Caco-2 (cell line): ENCODE measurements around the gene PPP2R1A. TPM values are rescaled to one million over a fixed set of nuclear protein-coding genes. Genes with fewer than 3 reads are reported as not detected.

Experiments
- BruUV-seq: library from RNA; stranded (reverse); fragments of 400-500 nt; replicated peaks from 2 replicates; lab custom pipeline; 2021; lab: Mats Ljungman, UMichigan
- CTCF ChIA-PET: fragments of 300-600 bp; sonication (Branson Sonifier 250); formaldehyde crosslinking; loops from one replicate; lab custom pipeline; 2022; ENCODE audit warnings: antibody characterized with exemption; lab: Charles Lee
- POLR2A ChIA-PET: fragments of 300-600 bp; sonication (Branson Sonifier 250); formaldehyde crosslinking; loops from one replicate; lab custom pipeline; 2022; ENCODE audit warnings: antibody characterized with exemption; lab: Charles Lee
- DNase-seq, 2 experiments: peaks; one replicate each; pipeline versions ENCODE4 v3.0.0 to v3.0.0-alpha.2; 2020 to 2022
- H3K27me3 ChIP-seq: replicated peaks from 2 replicates; pipeline ENCODE4 v1.6.0; 2011; ENCODE audit warnings: low read length; ENCODE audit not compliant: control insufficient read depth, insufficient read depth
- H3K36me3 ChIP-seq: 2 replicates; pipeline ENCODE4 v1.5.1; 2011; ENCODE audit warnings: low read length; ENCODE audit not compliant: control insufficient read depth, insufficient read depth
- H3K4me1 ChIP-seq: fragments of 250-450 bp; sonication (Bioruptor Pico); 2 replicates; pipeline ENCODE4 v1.5.1; 2020; ENCODE audit warnings: mild to moderate bottlenecking
- H3K4me3 ChIP-seq: 2 replicates; pipeline ENCODE4 v1.5.1; 2011; ENCODE audit warnings: low read depth, mild to moderate bottlenecking, control low read depth, low read length
- H3K9me3 ChIP-seq: fragments of 250-450 bp; sonication (Bioruptor Pico); 2 replicates; pipeline ENCODE4 v1.5.1; 2020; ENCODE audit warnings: mild to moderate bottlenecking, moderate library complexity
- H3K27ac Mint-ChIP-seq: one replicate; pipeline ENCODE4 v1.8.0; 2022; ENCODE audit warnings: mixed read lengths; ENCODE audit not compliant: unreplicated experiment
- H3K27me3 Mint-ChIP-seq: one replicate; pipeline ENCODE4 v1.8.0; 2022; ENCODE audit warnings: mixed read lengths; ENCODE audit not compliant: insufficient read depth, unreplicated experiment
- H3K36me3 Mint-ChIP-seq: one replicate; pipeline ENCODE4 v1.8.0; 2022; ENCODE audit warnings: mild to moderate bottlenecking, mixed read lengths; ENCODE audit not compliant: insufficient read depth, unreplicated experiment
- H3K4me1 Mint-ChIP-seq: one replicate; pipeline ENCODE4 v1.8.0; 2022; ENCODE audit warnings: low read depth, mixed read lengths; ENCODE audit not compliant: unreplicated experiment
- H3K4me3 Mint-ChIP-seq: one replicate; pipeline ENCODE4 v1.8.0; 2022; ENCODE audit warnings: mild to moderate bottlenecking, moderate library complexity, mixed read lengths; ENCODE audit not compliant: unreplicated experiment
- H3K9me3 Mint-ChIP-seq: one replicate; pipeline ENCODE4 v1.8.0; 2022; ENCODE audit warnings: mixed read lengths; ENCODE audit not compliant: unreplicated experiment
- intact Hi-C: fragments of 100-400 bp; cut with micrococcal nuclease; formaldehyde crosslinking; loops from one replicate; pipeline ENCODE4 v1.10.0; 2022; ENCODE audit not compliant: unreplicated experiment
- total RNA-seq: library from RNA; stranded (reverse); gene quantifications from 2 replicates; pipeline ENCODE4 v1.2.3, GENCODE V29; 2022
- TF ChIP-seq, protein P1 (sequence below), 2 experiments: fragments of 200-600 bp in 1 of 2; IDR thresholded peaks; 1 replicate in 1 of 2; 2 replicates in 1 of 2; pipeline versions ENCODE4 v1.5.1 to v1.8.0; 2011 to 2022; ENCODE audit warnings: antibody characterized with exemption in 1 of 2, control low read depth in 1 of 2, inconsistent platforms in 1 of 2, low read depth in 1 of 2, low read length in 1 of 2, mild to moderate bottlenecking in 1 of 2, moderate library complexity in 1 of 2; ENCODE audit not compliant: insufficient read depth in 1 of 2, severe bottlenecking in 1 of 2, unreplicated experiment in 1 of 2

The PPP2R1A gene
- total RNA-seq, 1 experiment from 2014 or later, result 279 TPM

DNA sequence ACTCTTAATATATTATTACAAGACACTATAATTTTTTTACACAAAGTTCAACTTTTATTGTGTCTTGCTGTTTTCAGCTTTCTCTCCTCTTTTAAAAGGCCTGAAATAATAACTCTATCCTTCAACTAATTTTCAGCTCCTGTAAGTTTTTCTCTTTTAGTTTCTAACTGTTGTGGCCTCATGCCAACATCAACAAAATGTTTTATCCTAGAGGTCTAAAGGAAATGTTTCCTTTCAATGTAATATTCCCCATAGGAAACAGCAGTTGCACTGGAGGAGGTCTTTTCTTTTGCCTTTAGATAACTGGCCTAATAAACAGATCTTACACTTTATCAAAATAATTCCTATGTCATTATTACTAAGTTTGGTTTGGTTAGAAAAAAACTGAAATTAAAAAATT lies 41.6 kb upstream of the PPP2R1A start:
- Mint-ChIP-seq H3K4me3 (no peak overlapping the region), H3K27ac (no peak overlapping the region), H3K9me3 (peaks cover 33% of the 10 kb centered on the region), H3K4me1 (no peaks in the 10 kb centered on the region), H3K27me3 (no peaks in the 10 kb centered on the region), H3K36me3 (no peaks in the 10 kb centered on the region)
- CTCF ChIA-PET, result no interaction called here
- TF ChIP-seq, protein P1, sequence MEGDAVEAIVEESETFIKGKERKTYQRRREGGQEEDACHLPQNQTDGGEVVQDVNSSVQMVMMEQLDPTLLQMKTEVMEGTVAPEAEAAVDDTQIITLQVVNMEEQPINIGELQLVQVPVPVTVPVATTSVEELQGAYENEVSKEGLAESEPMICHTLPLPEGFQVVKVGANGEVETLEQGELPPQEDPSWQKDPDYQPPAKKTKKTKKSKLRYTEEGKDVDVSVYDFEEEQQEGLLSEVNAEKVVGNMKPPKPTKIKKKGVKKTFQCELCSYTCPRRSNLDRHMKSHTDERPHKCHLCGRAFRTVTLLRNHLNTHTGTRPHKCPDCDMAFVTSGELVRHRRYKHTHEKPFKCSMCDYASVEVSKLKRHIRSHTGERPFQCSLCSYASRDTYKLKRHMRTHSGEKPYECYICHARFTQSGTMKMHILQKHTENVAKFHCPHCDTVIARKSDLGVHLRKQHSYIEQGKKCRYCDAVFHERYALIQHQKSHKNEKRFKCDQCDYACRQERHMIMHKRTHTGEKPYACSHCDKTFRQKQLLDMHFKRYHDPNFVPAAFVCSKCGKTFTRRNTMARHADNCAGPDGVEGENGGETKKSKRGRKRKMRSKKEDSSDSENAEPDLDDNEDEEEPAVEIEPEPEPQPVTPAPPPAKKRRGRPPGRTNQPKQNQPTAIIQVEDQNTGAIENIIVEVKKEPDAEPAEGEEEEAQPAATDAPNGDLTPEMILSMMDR (IDR thresholded peaks at IDR 0.05; ENCODE audit: insufficient read depth in 1 of 2, low read depth in 1 of 2, low read length in 1 of 2, severe bottlenecking in 1 of 2, unreplicated experiment in 1 of 2), result no peak
- Histone ChIP-seq H3K27me3 (no peaks in the 10 kb centered on the region), H3K36me3 (no peaks in the 10 kb centered on the region), H3K4me1 (no peaks in the 10 kb centered on the region), H3K4me3 (no peak overlapping the region), H3K9me3 (peaks cover 31% of the 10 kb centered on the region)
- intact Hi-C loops, result no loop called here
- no TSS peak for BruUV-seq
- no peak for DNase-seq
- POLR2A ChIA-PET, result no interaction called here

DNA sequence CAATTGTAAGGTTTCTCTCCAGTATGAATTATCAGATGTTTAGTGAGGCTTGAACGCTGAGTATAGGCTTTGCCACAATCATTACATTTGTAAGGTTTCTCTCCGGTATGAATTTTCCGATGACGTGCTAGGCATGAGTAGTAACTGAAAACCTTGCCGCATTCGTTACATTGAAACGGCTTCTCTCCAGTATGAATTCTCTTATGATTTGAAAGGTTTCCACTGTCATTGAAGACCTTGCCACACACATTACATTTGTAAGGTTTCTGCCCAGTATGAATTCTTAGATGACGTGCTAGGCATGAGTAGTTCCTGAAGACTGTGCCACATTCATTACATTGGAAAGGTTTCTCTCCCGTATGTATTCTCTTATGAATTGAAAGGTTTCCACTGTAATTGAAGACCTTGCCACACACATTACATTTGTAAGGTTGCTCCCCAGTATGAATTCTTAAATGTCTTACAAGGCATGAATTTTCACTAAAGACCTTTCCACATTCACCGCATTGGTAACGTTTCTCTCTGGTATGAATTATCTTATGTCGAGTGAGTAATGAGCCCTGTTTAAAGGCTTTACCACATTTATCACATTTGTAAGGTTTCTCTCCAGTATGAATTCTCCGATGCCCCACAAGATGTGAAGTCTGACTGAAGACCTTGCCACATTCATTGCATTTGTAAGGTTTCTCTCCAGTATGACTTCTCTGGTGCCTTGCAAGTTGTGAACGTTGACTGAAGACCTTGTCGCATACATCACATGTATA lies 34.1 kb upstream of the PPP2R1A start:
- no TSS peak for BruUV-seq
- Histone ChIP-seq H3K4me1 (no peaks in the 10 kb centered on the region), H3K36me3 (no peaks in the 10 kb centered on the region), H3K4me3 (no peak overlapping the region), H3K27me3 (no peaks in the 10 kb centered on the region), H3K9me3 (peaks cover 57% of the 10 kb centered on the region)
- POLR2A ChIA-PET, result no interaction called here
- Mint-ChIP-seq H3K27ac (no peak overlapping the region), H3K36me3 (peaks cover 9% of the 10 kb centered on the region), H3K9me3 (peaks cover 80% of the 10 kb centered on the region), H3K27me3 (no peaks in the 10 kb centered on the region), H3K4me1 (no peaks in the 10 kb centered on the region), H3K4me3 (no peak overlapping the region)
- DNase-seq, result no peak
- CTCF ChIA-PET, result no interaction called here
- TF ChIP-seq, protein P1 (IDR thresholded peaks at IDR 0.05; ENCODE audit: insufficient read depth in 1 of 2, low read depth in 1 of 2, low read length in 1 of 2, severe bottlenecking in 1 of 2, unreplicated experiment in 1 of 2), result no peak
- intact Hi-C loops, result no loop called here

DNA sequence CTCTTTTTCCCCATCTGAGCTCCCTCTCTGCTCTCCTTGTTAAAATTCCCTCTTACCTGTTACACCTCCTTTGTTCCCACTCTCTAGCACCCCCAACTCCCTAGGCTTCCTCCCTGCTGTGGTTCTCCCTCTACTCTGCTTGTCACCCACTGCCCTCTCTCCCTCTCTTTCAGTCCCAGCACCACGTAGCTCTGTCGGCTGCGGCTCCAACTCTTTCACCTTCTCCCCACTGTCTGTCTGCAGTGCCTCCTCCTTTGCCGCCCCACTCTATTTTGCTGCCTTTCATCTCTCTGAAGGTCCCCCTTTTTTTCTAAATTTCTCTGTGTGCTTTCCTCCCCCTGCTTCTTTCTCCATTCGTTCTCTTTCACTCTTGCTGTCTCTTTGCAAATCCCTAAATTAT lies 19.5 kb upstream of the PPP2R1A start:
- no peak for DNase-seq
- no peaks in the 10 kb centered on the region for H3K27me3 ChIP-seq
- CTCF ChIA-PET, result no interaction called here
- Mint-ChIP-seq H3K4me3 (peak overlapping the region; percentile 98), H3K36me3 (peaks cover 24% of the 10 kb centered on the region), H3K4me1 (peaks cover 12% of the 10 kb centered on the region), H3K27ac (peak overlapping the region; percentile 93), H3K9me3 (peaks cover 10% of the 10 kb centered on the region), H3K27me3 (no peaks in the 10 kb centered on the region)
- no TSS peak for BruUV-seq
- TF ChIP-seq, protein P1 (IDR thresholded peaks at IDR 0.05; ENCODE audit: insufficient read depth in 1 of 2, low read depth in 1 of 2, low read length in 1 of 2, severe bottlenecking in 1 of 2, unreplicated experiment in 1 of 2), result no peak
- no peaks in the 10 kb centered on the region for H3K4me1 ChIP-seq
- peaks cover 3% of the 10 kb centered on the region; the same call in 1 of the 2 replicates for H3K36me3 ChIP-seq
- intact Hi-C loops, result no loop called here
- H3K9me3 ChIP-seq, result peaks cover 24% of the 10 kb centered on the region
- POLR2A ChIA-PET, result no interaction called here
- H3K4me3 ChIP-seq, result peak overlapping the region; percentile 71
